Measurements from ENCODE around the gene SLC6A2.

DNA sequence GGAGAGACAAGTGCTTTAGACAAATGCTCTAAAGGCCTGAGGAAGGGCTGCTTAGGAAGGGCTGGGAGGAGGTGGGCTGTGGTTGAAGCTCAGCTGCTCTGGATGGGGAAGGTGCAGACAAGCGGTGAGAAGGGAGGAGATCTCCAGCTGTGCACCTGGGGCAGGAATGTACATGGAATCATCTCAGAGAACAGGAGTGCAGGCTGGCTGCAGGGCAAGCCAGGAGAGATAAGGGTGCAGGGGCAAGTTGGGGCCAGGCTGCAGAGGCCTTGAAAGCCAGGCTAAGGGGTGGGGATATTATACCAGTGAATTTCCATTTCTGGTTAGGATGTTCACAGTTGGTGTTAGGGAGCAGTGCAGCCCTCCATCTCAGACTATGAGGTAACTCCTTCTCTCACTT, 4.2 kb downstream of the SLC6A2 start:
- TF ChIP-seq, protein P1, sequence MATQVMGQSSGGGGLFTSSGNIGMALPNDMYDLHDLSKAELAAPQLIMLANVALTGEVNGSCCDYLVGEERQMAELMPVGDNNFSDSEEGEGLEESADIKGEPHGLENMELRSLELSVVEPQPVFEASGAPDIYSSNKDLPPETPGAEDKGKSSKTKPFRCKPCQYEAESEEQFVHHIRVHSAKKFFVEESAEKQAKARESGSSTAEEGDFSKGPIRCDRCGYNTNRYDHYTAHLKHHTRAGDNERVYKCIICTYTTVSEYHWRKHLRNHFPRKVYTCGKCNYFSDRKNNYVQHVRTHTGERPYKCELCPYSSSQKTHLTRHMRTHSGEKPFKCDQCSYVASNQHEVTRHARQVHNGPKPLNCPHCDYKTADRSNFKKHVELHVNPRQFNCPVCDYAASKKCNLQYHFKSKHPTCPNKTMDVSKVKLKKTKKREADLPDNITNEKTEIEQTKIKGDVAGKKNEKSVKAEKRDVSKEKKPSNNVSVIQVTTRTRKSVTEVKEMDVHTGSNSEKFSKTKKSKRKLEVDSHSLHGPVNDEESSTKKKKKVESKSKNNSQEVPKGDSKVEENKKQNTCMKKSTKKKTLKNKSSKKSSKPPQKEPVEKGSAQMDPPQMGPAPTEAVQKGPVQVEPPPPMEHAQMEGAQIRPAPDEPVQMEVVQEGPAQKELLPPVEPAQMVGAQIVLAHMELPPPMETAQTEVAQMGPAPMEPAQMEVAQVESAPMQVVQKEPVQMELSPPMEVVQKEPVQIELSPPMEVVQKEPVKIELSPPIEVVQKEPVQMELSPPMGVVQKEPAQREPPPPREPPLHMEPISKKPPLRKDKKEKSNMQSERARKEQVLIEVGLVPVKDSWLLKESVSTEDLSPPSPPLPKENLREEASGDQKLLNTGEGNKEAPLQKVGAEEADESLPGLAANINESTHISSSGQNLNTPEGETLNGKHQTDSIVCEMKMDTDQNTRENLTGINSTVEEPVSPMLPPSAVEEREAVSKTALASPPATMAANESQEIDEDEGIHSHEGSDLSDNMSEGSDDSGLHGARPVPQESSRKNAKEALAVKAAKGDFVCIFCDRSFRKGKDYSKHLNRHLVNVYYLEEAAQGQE (IDR thresholded peaks at IDR 0.05; ENCODE audit: low read depth): no peak
- TF ChIP-seq FOXM1 (IDR thresholded peaks at IDR 0.05; ENCODE audit: borderline replicate concordance, low read depth): no peak
- no peak for TF ChIP-seq EP300 (IDR thresholded peaks at IDR 0.05; ENCODE audit: borderline replicate concordance)
- no peak for TF ChIP-seq TAF1 (IDR thresholded peaks at IDR 0.05; ENCODE audit: low read depth)
- TF ChIP-seq, protein P2, sequence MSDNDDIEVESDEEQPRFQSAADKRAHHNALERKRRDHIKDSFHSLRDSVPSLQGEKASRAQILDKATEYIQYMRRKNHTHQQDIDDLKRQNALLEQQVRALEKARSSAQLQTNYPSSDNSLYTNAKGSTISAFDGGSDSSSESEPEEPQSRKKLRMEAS (IDR thresholded peaks at IDR 0.05): no peak
- TF ChIP-seq RAD21 (IDR thresholded peaks at IDR 0.05; ENCODE audit: low read depth): no peak
- TF ChIP-seq TEAD4 (IDR thresholded peaks at IDR 0.05): no peak
- TF ChIP-seq ZBTB7A (IDR thresholded peaks at IDR 0.05; ENCODE audit: low read depth): no peak
- TF ChIP-seq CREB1 (IDR thresholded peaks at IDR 0.05; ENCODE audit: low read depth): no peak
- TF ChIP-seq NFIC (IDR thresholded peaks at IDR 0.05): no peak
- no peak for TF ChIP-seq EGR1 (IDR thresholded peaks at IDR 0.05)
- TF ChIP-seq, protein P3, sequence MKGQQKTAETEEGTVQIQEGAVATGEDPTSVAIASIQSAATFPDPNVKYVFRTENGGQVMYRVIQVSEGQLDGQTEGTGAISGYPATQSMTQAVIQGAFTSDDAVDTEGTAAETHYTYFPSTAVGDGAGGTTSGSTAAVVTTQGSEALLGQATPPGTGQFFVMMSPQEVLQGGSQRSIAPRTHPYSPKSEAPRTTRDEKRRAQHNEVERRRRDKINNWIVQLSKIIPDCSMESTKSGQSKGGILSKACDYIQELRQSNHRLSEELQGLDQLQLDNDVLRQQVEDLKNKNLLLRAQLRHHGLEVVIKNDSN (IDR thresholded peaks at IDR 0.05): no peak
- TF ChIP-seq YY1 (IDR thresholded peaks at IDR 0.05; ENCODE audit: low read depth): no peak
- TF ChIP-seq TCF12 (IDR thresholded peaks at IDR 0.05; ENCODE audit: low read depth): no peak
